Left lung (tissue), 10 donors: ENCODE data around the gene TAF8. TPM values are rescaled to one million over a fixed set of nuclear protein-coding genes. Genes with fewer than 3 reads are reported as not detected.

Source experiments
- ATAC-seq: fragments of 200-7000 bp; cut with Tn5 transposase; one replicate; pipeline ENCODE4 v1.9.1; 2020; ENCODE audit warnings: moderate library complexity
- DNase-seq, 4 donors: peaks; one replicate each; pipeline ENCODE4 v3.0.0-alpha.2; 2013 to 2020
- H3K27ac ChIP-seq, 2 donors: fragments of 200-600 bp; sonication (generic) in 1 of 2; one replicate each; pipeline versions ENCODE4 v1.5.0 to v1.8.0; 2020 to 2021
- H3K27me3 ChIP-seq, 2 donors: fragments of 200-600 bp; sonication (generic) in 1 of 2; one replicate each; pipeline versions ENCODE4 v1.5.0 to v1.8.0; 2020 to 2021
- H3K36me3 ChIP-seq, 2 donors: fragments of 200-600 bp; sonication (generic) in 1 of 2; one replicate each; pipeline versions ENCODE4 v1.5.0 to v1.8.0; 2020 to 2021
- H3K4me1 ChIP-seq, 2 donors: fragments of 200-600 bp; one replicate each; pipeline ENCODE4 v1.8.0; 2021
- H3K4me3 ChIP-seq, 2 donors: fragments of 200-600 bp; sonication (generic) in 1 of 2; one replicate each; pipeline versions ENCODE4 v1.5.0 to v1.8.0; 2020 to 2021; ENCODE audit warnings: mild to moderate bottlenecking in 1 of 2
- H3K9me3 ChIP-seq, 2 donors: fragments of 200-600 bp; sonication (generic) in 1 of 2; one replicate each; pipeline versions ENCODE4 v1.5.0 to v1.8.0; 2020 to 2021
- intact Hi-C, 2 donors: fragments of 100-400 bp; cut with DNase I; formaldehyde crosslinking; loops; one replicate each; pipeline versions ENCODE4 v1.11.2 to v1.14.2; 2022
- polyA plus RNA-seq, 6 donors: library from polyadenylated mRNA; unstranded; fragments of 120-200 nt; gene quantifications; one replicate each; pipeline ENCODE4 v1.2.1, GENCODE V29; 2013; ENCODE audit not compliant: insufficient read length in 6 of 6
- total RNA-seq, 2 donors: library from RNA; stranded (reverse); fragmentation: NEBNext Ultra II Directional; extraction: Animal tissue kit (Norgen Biotek cat#: 25700); gene quantifications; one replicate each; pipeline ENCODE4 v1.2.1, GENCODE V29; 2021
- TF ChIP-seq, protein P1 (sequence below), 2 donors: fragments of 200-600 bp; sonication (generic) in 1 of 2; IDR thresholded peaks; one replicate each; pipeline versions ENCODE4 v1.5.0 to v1.8.0; 2021; ENCODE audit warnings: antibody characterized with exemption in 2 of 2
- donor health status: DM: no; HTN: yes; CAD: no.
- donor health status: DM: no; HTN: no; CAD: no.

Gene TAF8
- total and polyA plus RNA-seq, 8 donors: 26.4 to 32.0 (median 27.9) TPM

DNA sequence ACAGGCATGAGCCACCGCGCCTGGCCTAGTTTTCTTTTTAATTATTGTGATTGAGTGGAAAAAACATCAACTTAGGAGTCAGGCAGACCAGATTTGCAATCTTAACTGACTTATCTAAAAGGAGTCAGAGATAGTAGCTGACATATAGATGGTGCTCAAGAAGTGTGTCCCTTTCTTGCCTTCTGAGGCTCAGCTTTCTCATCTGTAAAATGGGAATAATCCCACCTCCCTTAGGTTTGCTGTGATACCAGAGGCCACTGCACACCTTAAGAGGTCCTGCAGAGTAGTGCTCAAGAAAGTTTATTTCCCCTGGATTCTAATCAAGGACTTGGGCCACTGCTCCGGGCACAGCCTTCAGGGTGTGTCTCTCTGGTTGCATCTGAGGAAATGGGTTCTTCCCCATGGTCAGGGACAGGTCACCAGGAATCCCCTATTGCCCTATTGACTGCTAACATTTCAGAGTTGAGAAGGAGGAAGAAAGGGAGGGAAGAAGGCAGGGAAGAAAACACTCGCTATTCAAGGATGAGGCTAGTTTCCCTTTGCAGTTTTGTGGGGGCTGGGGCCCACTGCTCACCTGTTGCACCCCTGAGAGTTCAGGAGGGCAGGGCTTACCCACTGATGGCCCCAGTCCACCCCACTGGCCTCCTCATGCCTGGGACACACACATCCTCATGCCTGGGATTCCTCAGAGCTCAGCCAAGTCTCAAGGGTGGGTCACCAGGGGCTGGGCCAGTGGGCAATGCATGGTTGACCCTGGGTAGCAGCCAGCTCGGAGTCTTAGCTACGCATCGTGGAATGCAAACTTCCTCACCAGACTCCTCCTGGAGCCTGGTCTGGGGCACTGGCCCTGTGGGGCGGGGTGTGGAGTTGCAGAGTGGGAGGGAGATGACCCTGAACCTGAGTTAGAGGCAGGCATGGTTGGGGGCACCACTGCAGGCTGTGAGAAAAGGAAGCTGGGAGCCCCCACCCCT is 70.9 kb downstream of the TAF8 start:
- Histone ChIP-seq H3K9me3 (no peaks in the 10 kb centered on the region), H3K27me3 (no peaks in the 10 kb centered on the region), H3K36me3 (peaks cover 0 to 10% of the 10 kb centered on the region in 2 donors), H3K4me3 (no peak overlapping the region), H3K27ac (peak overlapping the region in 1 of 2 donors; percentile 5), H3K4me1 (peaks cover 0 to 4% of the 10 kb centered on the region in 2 donors)
- TF ChIP-seq, protein P1, sequence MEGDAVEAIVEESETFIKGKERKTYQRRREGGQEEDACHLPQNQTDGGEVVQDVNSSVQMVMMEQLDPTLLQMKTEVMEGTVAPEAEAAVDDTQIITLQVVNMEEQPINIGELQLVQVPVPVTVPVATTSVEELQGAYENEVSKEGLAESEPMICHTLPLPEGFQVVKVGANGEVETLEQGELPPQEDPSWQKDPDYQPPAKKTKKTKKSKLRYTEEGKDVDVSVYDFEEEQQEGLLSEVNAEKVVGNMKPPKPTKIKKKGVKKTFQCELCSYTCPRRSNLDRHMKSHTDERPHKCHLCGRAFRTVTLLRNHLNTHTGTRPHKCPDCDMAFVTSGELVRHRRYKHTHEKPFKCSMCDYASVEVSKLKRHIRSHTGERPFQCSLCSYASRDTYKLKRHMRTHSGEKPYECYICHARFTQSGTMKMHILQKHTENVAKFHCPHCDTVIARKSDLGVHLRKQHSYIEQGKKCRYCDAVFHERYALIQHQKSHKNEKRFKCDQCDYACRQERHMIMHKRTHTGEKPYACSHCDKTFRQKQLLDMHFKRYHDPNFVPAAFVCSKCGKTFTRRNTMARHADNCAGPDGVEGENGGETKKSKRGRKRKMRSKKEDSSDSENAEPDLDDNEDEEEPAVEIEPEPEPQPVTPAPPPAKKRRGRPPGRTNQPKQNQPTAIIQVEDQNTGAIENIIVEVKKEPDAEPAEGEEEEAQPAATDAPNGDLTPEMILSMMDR (IDR thresholded peaks at IDR 0.05): no peak
- intact Hi-C loops: no loop called here
- ATAC-seq: peak; percentile 2
- DNase-seq: no peak

DNA sequence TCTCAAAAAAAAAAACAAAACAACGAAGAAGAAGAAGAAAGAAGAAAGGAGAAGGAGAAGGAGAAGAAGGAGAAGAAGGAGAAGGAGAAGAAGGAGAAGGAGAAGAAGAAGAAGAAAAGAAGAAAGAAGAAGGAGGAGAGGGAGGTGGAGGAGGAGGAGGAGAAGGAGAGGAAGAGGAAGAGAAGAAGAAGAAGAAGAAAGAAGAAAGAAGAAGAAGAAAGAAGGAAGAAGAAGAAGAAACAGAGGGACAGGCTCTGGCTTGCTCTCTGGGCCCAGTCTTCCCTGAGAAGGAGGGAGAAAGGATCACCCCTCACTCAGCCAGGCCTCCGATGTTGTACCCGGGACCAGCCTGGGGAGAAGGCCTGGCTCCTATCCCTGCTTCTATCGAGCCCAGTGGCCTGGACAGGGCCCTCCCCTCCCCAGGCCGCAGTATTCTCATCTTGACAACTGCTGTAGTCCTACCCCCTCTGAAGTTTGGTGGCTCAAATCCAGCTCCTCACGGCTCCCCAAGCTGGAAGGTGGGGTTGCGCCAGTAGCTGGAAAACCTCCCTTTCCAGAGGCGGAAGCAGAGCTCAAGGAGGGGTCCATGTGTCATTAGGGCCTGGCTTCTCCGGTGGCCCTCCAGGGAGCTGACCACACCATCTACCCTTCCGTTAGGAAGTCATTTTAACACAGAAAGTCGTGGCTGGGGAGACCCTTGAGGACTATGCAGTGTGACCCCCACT is 73.2 kb downstream of the TAF8 start:
- peaks cover 0 to 26% of the 10 kb centered on the region in 2 donors for H3K36me3 ChIP-seq
- intact Hi-C loops: no loop called here
- no peak overlapping the region for H3K4me3 ChIP-seq
- no peaks in the 10 kb centered on the region for H3K9me3 ChIP-seq
- no peak overlapping the region for H3K27ac ChIP-seq
- TF ChIP-seq, protein P1 (IDR thresholded peaks at IDR 0.05): no peak
- H3K27me3 ChIP-seq: no peaks in the 10 kb centered on the region
- no peak for ATAC-seq
- no peak for DNase-seq
- H3K4me1 ChIP-seq: peaks cover 0 to under 1% of the 10 kb centered on the region in 2 donors

DNA sequence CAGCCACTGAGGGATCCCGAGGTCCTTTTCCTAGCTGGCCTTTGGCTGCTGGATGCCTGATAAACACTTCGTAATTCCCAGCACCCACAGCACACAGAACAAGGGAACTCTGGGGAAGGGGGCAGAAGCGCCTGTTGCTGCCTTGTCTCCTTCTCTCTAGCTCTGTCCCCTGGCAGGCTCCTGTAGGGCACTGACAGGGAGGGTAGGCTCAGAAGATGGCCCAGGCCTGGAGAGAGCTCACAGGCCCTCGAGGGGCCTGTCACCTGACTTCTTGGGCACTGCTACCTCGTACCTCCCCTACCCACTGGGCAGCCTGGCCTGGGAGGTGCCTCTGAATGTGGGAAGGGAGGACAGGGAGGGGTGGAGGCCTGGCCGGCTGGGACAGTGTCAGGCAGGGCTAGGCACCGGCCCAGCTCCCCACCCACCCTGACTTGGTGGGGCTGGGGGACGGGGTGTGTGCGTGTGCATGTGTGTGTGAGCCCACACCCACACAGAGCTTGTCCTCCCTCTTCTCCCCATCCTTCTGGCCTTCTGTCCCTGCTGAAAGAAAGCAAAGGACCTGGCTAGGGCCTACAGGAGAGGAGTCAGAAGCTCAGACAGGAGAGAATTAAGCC is 74.0 kb downstream of the TAF8 start:
- intact Hi-C loops: no loop called here
- no peak for ATAC-seq
- no peak overlapping the region for H3K27ac ChIP-seq

DNA sequence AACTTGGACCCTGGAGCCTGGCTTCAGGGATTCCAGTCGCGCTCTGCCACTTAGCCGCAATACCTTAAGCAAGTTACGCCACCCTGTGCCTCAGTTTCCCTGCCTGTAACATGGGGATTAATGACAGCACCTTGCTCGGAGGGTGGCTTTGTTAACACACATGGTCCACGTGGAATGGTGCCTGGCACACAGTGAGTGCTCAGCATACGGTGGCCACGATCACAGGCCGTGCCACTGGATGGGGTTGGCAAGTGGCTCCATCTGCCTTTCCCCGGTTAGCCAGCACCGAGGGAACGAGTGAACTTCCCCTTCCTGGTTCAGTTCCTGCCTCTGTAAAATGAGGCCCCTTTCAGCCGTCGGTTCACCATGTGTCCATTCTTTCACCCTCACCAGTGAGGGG is 74.9 kb downstream of the TAF8 start:
- ATAC-seq (no peak), DNase-seq (no peak)
- no peak overlapping the region for H3K4me3 ChIP-seq
- no peaks in the 10 kb centered on the region for H3K4me1 ChIP-seq
- no peak overlapping the region for H3K27ac ChIP-seq
- H3K36me3 ChIP-seq: peaks cover 0 to 26% of the 10 kb centered on the region in 2 donors
- intact Hi-C loops: no loop called here
- H3K9me3 ChIP-seq: no peaks in the 10 kb centered on the region
- TF ChIP-seq, protein P1 (IDR thresholded peaks at IDR 0.05): no peak
- no peaks in the 10 kb centered on the region for H3K27me3 ChIP-seq

More for the DNA sequence above, 74.0 kb downstream of the TAF8 start:
- TF ChIP-seq, protein P1 (IDR thresholded peaks at IDR 0.05): no peak
- H3K4me1 ChIP-seq: no peaks in the 10 kb centered on the region
- DNase-seq: no peak
- no peaks in the 10 kb centered on the region for H3K27me3 ChIP-seq
- H3K36me3 ChIP-seq: peaks cover 0 to 26% of the 10 kb centered on the region in 2 donors
- no peak overlapping the region for H3K4me3 ChIP-seq
- no peaks in the 10 kb centered on the region for H3K9me3 ChIP-seq
